Measurements from ENCODE around the gene SLC4A4.

- TF ChIP-seq CTCF (IDR thresholded peaks at IDR 0.05; ENCODE audit: low read depth, low read length, missing input control) (no peak), SP1 (IDR thresholded peaks at IDR 0.05) (no peak), RAD21 (IDR thresholded peaks at IDR 0.05) (no peak), RXRA (IDR thresholded peaks at IDR 0.05) (no peak), FOXA1 (IDR thresholded peaks at IDR 0.05) (no peak), GABPA (IDR thresholded peaks at IDR 0.05 in 1 of 2, conservative IDR thresholded peaks at IDR 0.05 in 1 of 2) (no peak)
- TF ChIP-seq, protein P1, sequence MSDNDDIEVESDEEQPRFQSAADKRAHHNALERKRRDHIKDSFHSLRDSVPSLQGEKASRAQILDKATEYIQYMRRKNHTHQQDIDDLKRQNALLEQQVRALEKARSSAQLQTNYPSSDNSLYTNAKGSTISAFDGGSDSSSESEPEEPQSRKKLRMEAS (IDR thresholded peaks at IDR 0.05): no peak
- TF ChIP-seq, protein P2, sequence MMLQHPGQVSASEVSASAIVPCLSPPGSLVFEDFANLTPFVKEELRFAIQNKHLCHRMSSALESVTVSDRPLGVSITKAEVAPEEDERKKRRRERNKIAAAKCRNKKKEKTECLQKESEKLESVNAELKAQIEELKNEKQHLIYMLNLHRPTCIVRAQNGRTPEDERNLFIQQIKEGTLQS (IDR thresholded peaks at IDR 0.05): no peak
- TF ChIP-seq, protein P3, sequence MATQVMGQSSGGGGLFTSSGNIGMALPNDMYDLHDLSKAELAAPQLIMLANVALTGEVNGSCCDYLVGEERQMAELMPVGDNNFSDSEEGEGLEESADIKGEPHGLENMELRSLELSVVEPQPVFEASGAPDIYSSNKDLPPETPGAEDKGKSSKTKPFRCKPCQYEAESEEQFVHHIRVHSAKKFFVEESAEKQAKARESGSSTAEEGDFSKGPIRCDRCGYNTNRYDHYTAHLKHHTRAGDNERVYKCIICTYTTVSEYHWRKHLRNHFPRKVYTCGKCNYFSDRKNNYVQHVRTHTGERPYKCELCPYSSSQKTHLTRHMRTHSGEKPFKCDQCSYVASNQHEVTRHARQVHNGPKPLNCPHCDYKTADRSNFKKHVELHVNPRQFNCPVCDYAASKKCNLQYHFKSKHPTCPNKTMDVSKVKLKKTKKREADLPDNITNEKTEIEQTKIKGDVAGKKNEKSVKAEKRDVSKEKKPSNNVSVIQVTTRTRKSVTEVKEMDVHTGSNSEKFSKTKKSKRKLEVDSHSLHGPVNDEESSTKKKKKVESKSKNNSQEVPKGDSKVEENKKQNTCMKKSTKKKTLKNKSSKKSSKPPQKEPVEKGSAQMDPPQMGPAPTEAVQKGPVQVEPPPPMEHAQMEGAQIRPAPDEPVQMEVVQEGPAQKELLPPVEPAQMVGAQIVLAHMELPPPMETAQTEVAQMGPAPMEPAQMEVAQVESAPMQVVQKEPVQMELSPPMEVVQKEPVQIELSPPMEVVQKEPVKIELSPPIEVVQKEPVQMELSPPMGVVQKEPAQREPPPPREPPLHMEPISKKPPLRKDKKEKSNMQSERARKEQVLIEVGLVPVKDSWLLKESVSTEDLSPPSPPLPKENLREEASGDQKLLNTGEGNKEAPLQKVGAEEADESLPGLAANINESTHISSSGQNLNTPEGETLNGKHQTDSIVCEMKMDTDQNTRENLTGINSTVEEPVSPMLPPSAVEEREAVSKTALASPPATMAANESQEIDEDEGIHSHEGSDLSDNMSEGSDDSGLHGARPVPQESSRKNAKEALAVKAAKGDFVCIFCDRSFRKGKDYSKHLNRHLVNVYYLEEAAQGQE (IDR thresholded peaks at IDR 0.05): no peak
Measured at GRCh38 chr4:71474731-71475130, 135.9 kb downstream of the SLC4A4 start.

Data from liver (tissue), 3 donors.